SU-DHL-6 (cell line): ENCODE measurements around the gene TGFBR3L.

Source experiments
- H2AFZ ChIP-seq: fragments of 200-600 bp; sonication (generic); 2 replicates; pipeline ENCODE4 v1.6.1; 2014; ENCODE audit warnings: low read depth, mild to moderate bottlenecking, moderate library complexity, mixed read lengths, antibody characterized with exemption, low read length; ENCODE audit not compliant: severe bottlenecking
- H3F3A ChIP-seq: fragments of 200-600 bp; shearing (Covaris generic); 2 replicates; pipeline ENCODE4 v1.6.0; 2016; ENCODE audit warnings: antibody characterized with exemption, mild to moderate bottlenecking; ENCODE audit not compliant: insufficient read depth
- H3K27ac ChIP-seq: fragments of 200-600 bp; sonication (generic); 2 replicates; pipeline ENCODE4 v1.5.1; 2016; ENCODE audit warnings: low read depth, mild to moderate bottlenecking, low read length, moderate library complexity, mixed read lengths
- H3K27me3 ChIP-seq: fragments of 200-600 bp; sonication (generic), shearing (Covaris generic); 2 replicates; pipeline ENCODE4 v1.6.0; 2014; ENCODE audit warnings: mild to moderate bottlenecking, low read length
- H3K36me3 ChIP-seq: fragments of 200-600 bp; sonication (generic); 2 replicates; pipeline ENCODE4 v1.6.1; 2014; ENCODE audit warnings: mild to moderate bottlenecking, low read length, mixed read lengths
- H3K4me2 ChIP-seq: fragments of 300-600, 200-600 bp; shearing (Covaris generic), sonication (generic); 2 replicates; pipeline ENCODE4 v1.6.0; 2014; ENCODE audit warnings: low read length, low read depth, mild to moderate bottlenecking; ENCODE audit not compliant: poor library complexity, severe bottlenecking
- H3K4me3 ChIP-seq: fragments of 200-600 bp; sonication (generic); 2 replicates; pipeline ENCODE4 v1.5.1; 2014; ENCODE audit warnings: antibody characterized with exemption, low read length, mild to moderate bottlenecking, mixed read lengths; ENCODE audit not compliant: insufficient read depth, poor library complexity, severe bottlenecking
- H3K79me2 ChIP-seq: fragments of 200-600 bp; sonication (generic); 2 replicates; pipeline ENCODE4 v1.6.1; 2014; ENCODE audit warnings: mild to moderate bottlenecking, low read length, moderate library complexity; ENCODE audit not compliant: insufficient read depth
- H3K9ac ChIP-seq: fragments of 200-600 bp; sonication (generic); 2 replicates; pipeline ENCODE4 v1.7.0; 2014; ENCODE audit warnings: mild to moderate bottlenecking, low read length
- H3K9me2 ChIP-seq: fragments of 200-600 bp; sonication (generic); replicated peaks from 2 replicates; pipeline ENCODE4 v1.6.1; 2014; ENCODE audit warnings: low read length; ENCODE audit not compliant: insufficient read depth
- H3K9me3 ChIP-seq: fragments of 200-600 bp; sonication (generic); 2 replicates; pipeline ENCODE4 v1.6.1; 2014; ENCODE audit warnings: low read length, mixed read lengths; ENCODE audit not compliant: insufficient read depth
- H4K20me1 ChIP-seq: fragments of 200-600 bp; sonication (generic); 2 replicates; pipeline ENCODE4 v1.6.1; 2014; ENCODE audit warnings: low read depth, mild to moderate bottlenecking, antibody characterized with exemption, low read length, moderate library complexity, mixed read lengths
- CTCF ChIP-seq: fragments of 200-600 bp; sonication (generic); IDR thresholded peaks from one replicate; pipeline ENCODE4 v1.5.1; 2017; ENCODE audit warnings: antibody characterized with exemption, mild to moderate bottlenecking, low read length, moderate library complexity; ENCODE audit not compliant: insufficient read depth, poor library complexity, severe bottlenecking
- EZH2phosphoT487 ChIP-seq: fragments of 200-600 bp; sonication (generic), shearing (Covaris generic); conservative IDR thresholded peaks from 2 replicates; pipeline ENCODE4 v1.6.1; 2018; ENCODE audit warnings: mild to moderate bottlenecking, antibody characterized with exemption, low read length, moderate library complexity, mixed read lengths

The TGFBR3L gene

GRCh38 chr19:7940841-7941240 is 26.2 kb downstream of the TGFBR3L start:
- H3K9ac ChIP-seq = no peak overlapping the region
- H4K20me1 ChIP-seq = no peaks in the 10 kb centered on the region
- no peaks in the 10 kb centered on the region for H3K36me3 ChIP-seq
- H3K27me3 ChIP-seq = no peaks in the 10 kb centered on the region
- H3K9me2 ChIP-seq = no peaks in the 10 kb centered on the region
- H3F3A ChIP-seq = 0 out of 2 replicates have a peak, but pooled peaks cover 3% of the 10 kb centered on the region
- TF ChIP-seq EZH2phosphoT487 (no peak), CTCF (no peak)
- H3K27ac ChIP-seq = no peak overlapping the region
- no peaks in the 10 kb centered on the region for H3K9me3 ChIP-seq
- H3K4me3 ChIP-seq = no peak overlapping the region
- H3K4me2 ChIP-seq = no peak overlapping the region
- H3K79me2 ChIP-seq = peaks cover 40% of the 10 kb centered on the region
- H2AFZ ChIP-seq = no peak overlapping the region

GRCh38 chr19:7941895-7942596 is 27.4 kb downstream of the TGFBR3L start:
- Histone ChIP-seq H2AFZ (no peak overlapping the region), H3K4me2 (peak overlapping the region; percentile 69), H3K36me3 (no peaks in the 10 kb centered on the region), H3K4me3 (peak overlapping the region; percentile 92), H3K9ac (peak overlapping the region; percentile 81), H3K9me3 (no peaks in the 10 kb centered on the region), H3K27ac (no peak overlapping the region), H4K20me1 (no peaks in the 10 kb centered on the region), H3K9me2 (no peaks in the 10 kb centered on the region), H3F3A (0 out of 2 replicates have a peak, but pooled peaks cover 3% of the 10 kb centered on the region), H3K79me2 (peaks cover 40% of the 10 kb centered on the region), H3K27me3 (no peaks in the 10 kb centered on the region)
- TF ChIP-seq EZH2phosphoT487 (no peak), CTCF (no peak)

- TF ChIP-seq EZH2phosphoT487 = no peak
- no peak for TF ChIP-seq CTCF
- H3K4me3 ChIP-seq = peak overlapping the region; percentile 92
- H3K27ac ChIP-seq = peak overlapping the region; percentile 57
- H3K79me2 ChIP-seq = peaks cover 40% of the 10 kb centered on the region
- no peaks in the 10 kb centered on the region for H3K9me3 ChIP-seq
- H3K4me2 ChIP-seq = peak overlapping the region; percentile 69
- H3K9me2 ChIP-seq = no peaks in the 10 kb centered on the region
- no peaks in the 10 kb centered on the region for H3K36me3 ChIP-seq
- H4K20me1 ChIP-seq = no peaks in the 10 kb centered on the region
- H2AFZ ChIP-seq = peak overlapping the region; percentile 71
- no peaks in the 10 kb centered on the region for H3K27me3 ChIP-seq
- H3F3A ChIP-seq = 0 out of 2 replicates have a peak, but pooled peaks cover 3% of the 10 kb centered on the region
- H3K9ac ChIP-seq = peak overlapping the region; percentile 81
Observed at GRCh38 chr19:7942981-7943443, 28.4 kb downstream of the TGFBR3L start.
